Measurements from ENCODE around the gene CLECL1.

Gene CLECL1

DNA sequence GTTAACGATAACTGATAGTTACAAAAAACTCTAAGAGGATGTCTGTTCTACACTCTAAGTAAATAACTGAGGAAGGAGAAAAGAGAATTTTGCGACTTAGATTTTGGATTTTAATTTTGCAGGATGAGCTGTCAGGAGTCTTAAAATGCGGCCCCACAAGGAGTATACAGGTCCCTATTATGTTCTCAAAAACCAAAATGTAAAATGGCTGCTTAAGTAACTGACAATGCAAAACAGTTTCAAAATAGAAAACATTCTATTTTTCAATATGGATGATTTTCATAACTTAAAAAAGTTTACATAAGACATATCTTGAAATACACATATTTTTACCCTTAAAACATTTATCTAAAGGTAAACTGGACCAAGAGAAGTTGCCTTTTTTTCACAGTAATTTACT is 25.2 kb upstream of the CLECL1 start:
- no peak for TF ChIP-seq CTCF (IDR thresholded peaks at IDR 0.05; ENCODE audit: control extremely low read depth, extremely low read depth, low read depth, missing control alignments)
- no peak for DNase-seq (ENCODE audit: extremely low spot score)
- ChIA-PET CTCF (interaction anchor here (1.1 to 5.1 kb wide), 7 partner anchors 9 to 56 kb away, joined by 3 to 40 read pairs (median 6); no protein-coding TSS in a partner anchor), POLR2A (interaction anchor here (0.9 to 1.0 kb wide), 2 partner anchors 40 to 110 kb away, joined by 3 read pairs; no protein-coding TSS in a partner anchor)

GRCh38 chr12:9757433-9758025 is 24.6 kb upstream of the CLECL1 start:
- ChIA-PET POLR2A (interaction anchor here (0.9 kb wide), 1 partner anchor 40 kb away, joined by 3 read pairs; no protein-coding TSS in a partner anchor), CTCF (interaction anchor here (1.4 to 5.1 kb wide), 4 partner anchors 8 to 57 kb away, joined by 6 to 40 read pairs (median 13); no protein-coding TSS in a partner anchor)
- no peak for TF ChIP-seq CTCF (IDR thresholded peaks at IDR 0.05; ENCODE audit: control extremely low read depth, extremely low read depth, low read depth, missing control alignments)
- DNase-seq (ENCODE audit: extremely low spot score): no peak

DNA sequence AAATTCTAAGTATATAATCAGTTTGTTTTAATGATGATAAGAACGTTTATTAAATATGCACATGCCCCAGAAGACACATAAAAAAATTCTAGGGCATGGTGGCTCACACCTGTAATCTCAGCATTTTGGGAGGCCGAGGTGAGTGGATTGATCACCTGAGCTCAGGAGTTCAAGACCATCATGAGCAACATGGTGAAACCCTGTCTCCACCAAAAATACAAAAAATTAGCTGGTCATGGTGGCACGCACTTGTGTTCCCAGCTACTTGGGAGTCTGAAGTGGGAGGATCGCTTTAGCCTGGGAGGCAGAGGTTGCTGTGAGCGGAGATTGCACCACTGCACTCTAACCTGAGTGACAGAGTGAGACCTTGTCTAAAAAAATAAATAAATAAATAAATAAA is 23.8 kb upstream of the CLECL1 start:
- CTCF ChIA-PET: interaction anchor here (1.1 to 16.7 kb wide), 3 partner anchors 10 to 42 kb away, joined by 5 to 287 read pairs (median 40); no protein-coding TSS in a partner anchor
- DNase-seq (ENCODE audit: extremely low spot score): no peak
- no peak for TF ChIP-seq CTCF (IDR thresholded peaks at IDR 0.05; ENCODE audit: control extremely low read depth, extremely low read depth, low read depth, missing control alignments)
- POLR2A ChIA-PET: no interaction called here

- ChIA-PET POLR2A (no interaction called here), CTCF (interaction anchor here (1.1 to 16.7 kb wide), 4 partner anchors 9 to 43 kb away, joined by 3 to 287 read pairs (median 22); no protein-coding TSS in a partner anchor)
- TF ChIP-seq CTCF (IDR thresholded peaks at IDR 0.05; ENCODE audit: control extremely low read depth, extremely low read depth, low read depth, missing control alignments): no peak
- DNase-seq (ENCODE audit: extremely low spot score): no peak
These were observed 23.3 kb upstream of the CLECL1 start for GRCh38 chr12:9756170-9756569.

DNA sequence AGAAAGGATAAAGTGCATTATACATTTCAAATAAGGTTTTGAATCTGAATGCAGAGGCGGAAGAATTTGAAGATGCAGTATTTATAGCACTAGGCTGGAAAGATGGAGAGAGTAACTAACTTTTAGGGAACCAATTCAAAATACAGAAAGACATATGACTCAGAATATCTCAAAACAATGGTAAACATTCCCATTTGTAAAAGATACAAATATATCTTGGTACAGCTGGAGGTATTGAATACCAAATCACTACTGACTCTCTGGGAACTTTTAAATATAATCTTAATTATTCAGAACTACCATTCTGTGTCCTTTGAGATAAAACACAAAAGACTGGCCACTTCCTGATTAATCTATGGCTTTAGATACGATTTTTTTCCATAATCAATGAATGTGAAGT is 22.7 kb upstream of the CLECL1 start:
- TF ChIP-seq CTCF (IDR thresholded peaks at IDR 0.05; ENCODE audit: control extremely low read depth, extremely low read depth, low read depth, missing control alignments): no peak
- CTCF ChIA-PET: interaction anchor here (1.1 to 16.7 kb wide), 6 partner anchors 9 to 384 kb away, joined by 3 to 287 read pairs (median 5); no protein-coding TSS in a partner anchor
- DNase-seq (ENCODE audit: extremely low spot score): no peak
- POLR2A ChIA-PET: no interaction called here

DNA sequence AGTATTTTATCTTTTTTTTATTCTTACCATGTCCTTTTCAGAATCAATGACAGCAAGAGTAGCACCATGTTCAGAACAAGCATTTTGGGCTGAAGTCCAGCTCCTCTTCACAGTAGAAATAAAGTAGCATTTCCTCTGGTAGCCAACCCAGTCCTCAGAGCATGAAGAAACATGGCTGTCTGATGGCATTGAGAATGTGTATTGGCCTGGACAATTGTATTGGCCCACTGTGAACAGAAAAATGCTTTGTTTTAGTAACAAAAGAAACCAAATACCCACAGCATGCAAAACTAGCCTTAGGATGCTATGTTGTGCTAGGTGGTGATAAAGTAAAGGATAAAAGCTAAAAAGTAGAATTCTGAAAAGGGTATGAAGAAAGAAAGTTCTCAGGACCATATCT is 22.1 kb upstream of the CLECL1 start:
- POLR2A ChIA-PET: no interaction called here
- no peak for DNase-seq (ENCODE audit: extremely low spot score)
- CTCF ChIA-PET: interaction anchor here (1.1 to 16.7 kb wide), 5 partner anchors 12 to 385 kb away, joined by 3 to 287 read pairs (median 5); no protein-coding TSS in a partner anchor
- no peak for TF ChIP-seq CTCF (IDR thresholded peaks at IDR 0.05; ENCODE audit: control extremely low read depth, extremely low read depth, low read depth, missing control alignments)

All from GM10248 (cell line).